Brain microvascular endothelial cell (primary cell): ENCODE data around the gene RAB25.

ENCODE experiments used
- DNase-seq: peaks from one replicate; pipeline ENCODE4 v3.0.0-alpha.2; 2020
- H3K27ac ChIP-seq: fragments of 250-450 bp; sonication (Bioruptor Pico); 2 replicates; pipeline ENCODE4 v1.5.1; 2020; ENCODE audit warnings: mild to moderate bottlenecking, moderate library complexity
- H3K27me3 ChIP-seq: fragments of 250-450 bp; sonication (Bioruptor Pico); replicated peaks from 2 replicates; pipeline ENCODE4 v1.5.1; 2020; ENCODE audit warnings: mild to moderate bottlenecking
- H3K36me3 ChIP-seq: fragments of 250-450 bp; sonication (Bioruptor Pico); replicated peaks from 2 replicates; pipeline ENCODE4 v1.5.1; 2020; ENCODE audit warnings: mild to moderate bottlenecking
- H3K4me3 ChIP-seq: 2 replicates; pipeline ENCODE4 v1.5.1; 2011; ENCODE audit warnings: low read depth, mild to moderate bottlenecking, control low read depth, low read length, moderate library complexity
- CTCF ChIP-seq: IDR thresholded peaks from 2 replicates; pipeline ENCODE4 v1.5.1; 2011; ENCODE audit warnings: low read depth, mild to moderate bottlenecking, moderate library complexity, low read length, control low read depth, inconsistent platforms; ENCODE audit errors: missing control alignments
- in situ Hi-C: cut with HindIII; loops from 2 replicates; pipeline ENCODE4 v1.10.0; 2017; ENCODE audit warnings: low sequenced_read_pairs, low pct_ligation_motif_present

The RAB25 gene

GRCh38 chr1:156042828-156043227 lies 18.1 kb upstream of the RAB25 start:
- no peak overlapping the region for H3K4me3 ChIP-seq
- H3K36me3 ChIP-seq: peaks cover 14% of the 10 kb centered on the region
- no peaks in the 10 kb centered on the region for H3K27me3 ChIP-seq
- in situ Hi-C loops: no loop called here
- no peak for TF ChIP-seq CTCF
- H3K27ac ChIP-seq: no peak overlapping the region
- no peak for DNase-seq

DNA sequence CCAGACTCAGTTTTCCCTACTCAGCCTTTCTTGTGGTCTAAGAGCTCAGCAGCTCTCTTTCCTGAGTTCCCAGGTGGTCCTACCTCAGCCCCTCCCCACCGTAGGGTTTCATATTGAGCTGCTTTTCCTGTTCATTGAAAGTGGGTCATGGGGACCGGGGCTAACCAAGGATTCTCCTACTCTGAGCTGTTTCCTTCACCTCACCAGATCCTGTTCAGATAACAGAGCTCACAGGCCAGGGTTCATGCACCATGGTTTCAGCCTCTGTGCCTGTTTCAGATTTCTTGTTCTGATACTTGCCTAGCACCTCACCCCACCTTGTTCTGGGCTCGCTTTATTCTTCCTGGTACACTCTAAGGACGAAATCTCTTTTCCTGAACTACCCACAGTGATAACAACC lies 15.9 kb upstream of the RAB25 start:
- H3K4me3 ChIP-seq: no peak overlapping the region
- in situ Hi-C loops: no loop called here
- peaks cover 19% of the 10 kb centered on the region for H3K36me3 ChIP-seq
- H3K27me3 ChIP-seq: no peaks in the 10 kb centered on the region
- TF ChIP-seq CTCF: no peak
- no peak overlapping the region for H3K27ac ChIP-seq
- DNase-seq: no peak

DNA sequence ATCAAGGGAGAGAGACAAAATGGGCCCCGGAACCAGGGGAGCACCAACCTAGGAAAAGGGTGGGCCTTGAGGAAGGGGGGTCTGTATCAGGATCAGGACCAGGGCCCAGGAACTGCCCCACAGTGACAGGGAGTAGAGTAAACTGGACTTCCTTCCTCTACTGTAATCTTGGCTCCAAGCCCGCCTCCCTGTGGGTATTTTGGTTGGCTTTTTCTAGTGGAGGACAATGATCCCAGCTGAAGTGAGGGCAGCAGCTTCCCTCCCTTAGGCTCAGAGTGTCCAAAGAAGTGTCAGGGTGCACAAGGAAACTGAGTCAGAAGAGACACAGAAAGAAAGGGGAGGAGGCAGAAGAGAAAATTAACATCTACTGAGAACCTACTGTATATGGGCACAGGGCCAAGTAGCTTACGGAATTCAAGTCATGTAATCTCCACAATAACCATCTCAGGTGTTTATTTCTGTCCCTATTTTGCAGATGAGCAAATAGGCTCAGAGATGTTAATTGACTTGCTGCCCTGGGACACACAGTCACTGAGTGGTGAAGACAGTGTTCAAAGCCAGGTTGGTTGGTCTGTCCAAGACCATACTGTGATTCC lies 12.2 kb upstream of the RAB25 start:
- in situ Hi-C loops: no loop called here
- Histone ChIP-seq H3K4me3 (no peak overlapping the region), H3K27me3 (no peaks in the 10 kb centered on the region), H3K27ac (no peak overlapping the region), H3K36me3 (peaks cover 17% of the 10 kb centered on the region)
- no peak for TF ChIP-seq CTCF
- no peak for DNase-seq

DNA sequence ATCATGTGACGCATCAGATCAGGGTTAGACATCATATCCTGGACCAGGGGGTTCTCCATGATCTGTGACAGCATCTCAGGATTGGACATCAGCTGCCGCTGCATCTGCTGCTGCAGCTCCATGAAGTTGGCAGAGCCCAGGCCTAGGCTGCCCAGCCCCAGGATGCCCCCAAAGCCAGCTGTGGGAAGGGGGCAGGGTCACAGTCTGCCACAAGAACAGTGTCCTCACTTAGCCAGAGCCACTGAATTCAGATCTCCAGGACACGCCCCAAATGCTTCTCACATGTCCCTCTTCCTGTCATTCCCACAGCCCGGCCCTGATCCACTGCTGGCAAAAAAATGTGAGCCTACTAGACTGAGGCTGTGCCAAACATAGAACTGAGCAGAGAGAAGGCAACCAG lies 10.6 kb upstream of the RAB25 start:
- Histone ChIP-seq H3K36me3 (peaks cover 17% of the 10 kb centered on the region), H3K27me3 (no peaks in the 10 kb centered on the region), H3K27ac (no peak overlapping the region), H3K4me3 (no peak overlapping the region)
- no peak for TF ChIP-seq CTCF
- DNase-seq: no peak
- in situ Hi-C loops: no loop called here

GRCh38 chr1:156051011-156051725 lies 9.8 kb upstream of the RAB25 start:
- TF ChIP-seq CTCF: no peak
- in situ Hi-C loops: no loop called here
- DNase-seq: no peak
- Histone ChIP-seq H3K27me3 (no peaks in the 10 kb centered on the region), H3K4me3 (no peak overlapping the region), H3K36me3 (peaks cover 17% of the 10 kb centered on the region), H3K27ac (no peak overlapping the region)
